Endothelial cell of umbilical vein (primary cell): ENCODE measurements around the gene CHD9. TPM values are rescaled to one million over a fixed set of nuclear protein-coding genes. Genes with fewer than 3 reads are reported as not detected.

Experiments used
- BruUV-seq: library from RNA; stranded (reverse); fragments of 400-500 nt; replicated peaks from 2 replicates; lab custom pipeline; 2021; lab: Mats Ljungman, UMichigan
- CTCF ChIA-PET: fragments of 300-600, 350-600 bp; sonication (Branson Sonifier 250); formaldehyde crosslinking; loops from one replicate; lab custom pipeline; 2021; ENCODE audit warnings: antibody characterized with exemption, inconsistent platforms; lab: Charles Lee
- POLR2A ChIA-PET: fragments of 300-600, 350-600 bp; sonication (Branson Sonifier 250); formaldehyde crosslinking; loops from one replicate; lab custom pipeline; 2021; ENCODE audit warnings: antibody characterized with exemption, inconsistent platforms; lab: Charles Lee
- DNase-seq: peaks from one replicate; pipeline ENCODE4 v3.0.0-alpha.2; 2011; ENCODE audit warnings: low read depth, low spot score
- FAIRE-seq: peaks from 2 replicates; lab custom pipeline; 2011; peaks lifted over from hg19 to GRCh38; lab: Jason Lieb, UNC
- H2AFZ ChIP-seq: 2 replicates; pipeline ENCODE4 v1.6.0; 2012; ENCODE audit warnings: low read depth, low read length, control low read depth, inconsistent platforms
- H3K27ac ChIP-seq: 2 replicates; pipeline ENCODE4 v1.5.1; 2011; ENCODE audit warnings: low read depth, mild to moderate bottlenecking, control low read depth, low read length, moderate library complexity; ENCODE audit not compliant: insufficient read depth
- H3K27me3 ChIP-seq, 2 experiments: 2 replicates each; pipeline versions ENCODE4 v1.6.0 to v1.6.1; 2011; ENCODE audit warnings: low read length in 2 of 2, mixed read lengths in 1 of 2; ENCODE audit not compliant: control insufficient read depth in 2 of 2, insufficient read depth in 2 of 2
- H3K36me3 ChIP-seq, 2 experiments: 2 replicates in 1 of 2; 3 replicates in 1 of 2; pipeline ENCODE4 v1.5.1; 2011; ENCODE audit warnings: low read length in 2 of 2, mild to moderate bottlenecking in 1 of 2, moderate library complexity in 1 of 2; ENCODE audit not compliant: control insufficient read depth in 2 of 2, insufficient read depth in 2 of 2; ENCODE audit errors: extremely low read depth in 1 of 2
- H3K4me1 ChIP-seq: 3 replicates; pipeline ENCODE4 v1.5.1; 2011; ENCODE audit warnings: mild to moderate bottlenecking, low read length; ENCODE audit not compliant: control insufficient read depth, insufficient read depth; ENCODE audit errors: extremely low read depth
- H3K4me2 ChIP-seq: 2 replicates; pipeline ENCODE4 v1.6.1; 2011; ENCODE audit warnings: low read length, control low read depth, mixed read lengths; ENCODE audit not compliant: insufficient read depth
- H3K4me3 ChIP-seq, 3 experiments: fragments of 200-600 bp in 1 of 3; sonication (generic), shearing (Covaris generic) in 1 of 3; replicated peaks in 1 of 3; 2 replicates each; pipeline ENCODE4 v1.5.1; 2011 to 2016; ENCODE audit warnings: control low read depth in 3 of 3, low read length in 3 of 3, mild to moderate bottlenecking in 2 of 3, inconsistent platforms in 1 of 3, low read depth in 1 of 3, moderate library complexity in 1 of 3; ENCODE audit not compliant: insufficient read depth in 1 of 3
- H3K79me2 ChIP-seq: 2 replicates; pipeline ENCODE4 v1.6.0; 2012; ENCODE audit warnings: low read length, inconsistent platforms; ENCODE audit not compliant: control insufficient read depth, insufficient read depth
- H3K9ac ChIP-seq: replicated peaks from 2 replicates; pipeline ENCODE3; 2011; ENCODE audit warnings: low read length, control low read depth; ENCODE audit not compliant: insufficient read depth; ENCODE audit errors: extremely low read depth
- H3K9me1 ChIP-seq: replicated peaks from 3 replicates; pipeline ENCODE4 v1.6.0; 2011; ENCODE audit warnings: mild to moderate bottlenecking, low read length; ENCODE audit not compliant: control insufficient read depth, insufficient read depth; ENCODE audit errors: extremely low read depth
- H3K9me3 ChIP-seq: replicated peaks from 2 replicates; pipeline ENCODE4 v1.5.1; 2012; ENCODE audit warnings: low read length, inconsistent platforms; ENCODE audit not compliant: control insufficient read depth, insufficient read depth
- H4K20me1 ChIP-seq: replicated peaks from 2 replicates; pipeline ENCODE3; 2011; ENCODE audit warnings: mild to moderate bottlenecking, low read length; ENCODE audit not compliant: control insufficient read depth, insufficient read depth; ENCODE audit errors: extremely low read depth
- CTCF ChIP-seq, 2 donors: IDR thresholded peaks; 1 replicate in 1 of 2; 2 replicates in 1 of 2; pipeline ENCODE4 v1.5.1; 2011; ENCODE audit warnings: low read length in 2 of 2, mild to moderate bottlenecking in 2 of 2, moderate library complexity in 2 of 2, control low read depth in 1 of 2, inconsistent platforms in 1 of 2, low read depth in 1 of 2; ENCODE audit not compliant: insufficient read depth in 1 of 2; ENCODE audit errors: extremely low read depth in 1 of 2
- EZH2 ChIP-seq: IDR thresholded peaks from 2 replicates; pipeline ENCODE4 v1.6.1; 2012; ENCODE audit warnings: borderline replicate concordance, low read depth, mild to moderate bottlenecking, moderate library complexity, low read length, inconsistent platforms; ENCODE audit not compliant: severe bottlenecking
- GATA2 ChIP-seq: IDR thresholded peaks from 2 replicates; pipeline ENCODE4 v1.7.0; 2011; ENCODE audit warnings: low read depth, mild to moderate bottlenecking, moderate library complexity, mixed read lengths, low read length; ENCODE audit not compliant: insufficient read length, insufficient read depth
- JUN ChIP-seq: IDR thresholded peaks from 2 replicates; pipeline ENCODE4 v1.6.1; 2011; ENCODE audit warnings: borderline replicate concordance, low read depth; ENCODE audit not compliant: insufficient read length, insufficient read depth
- MAX ChIP-seq: IDR thresholded peaks from 2 replicates; pipeline ENCODE4 v1.6.1; 2011; ENCODE audit not compliant: insufficient read depth, insufficient read length
- POLR2A ChIP-seq: IDR thresholded peaks from 2 replicates; pipeline ENCODE4 v1.6.1; 2012; ENCODE audit warnings: low read depth, mild to moderate bottlenecking, control low read depth, low read length
- POLR2AphosphoS5 ChIP-seq: IDR thresholded peaks from 2 replicates; pipeline ENCODE4 v1.6.1; 2012; ENCODE audit warnings: low read depth, mild to moderate bottlenecking, control low read depth, low read length, moderate library complexity; ENCODE audit not compliant: insufficient read depth
- dilution Hi-C: fragments of 300-500 bp; cut with MboI; formaldehyde crosslinking; loops from one replicate; pipeline ENCODE4 v1.15.0; 2019; ENCODE audit warnings: low sequenced_read_pairs; ENCODE audit not compliant: extremely low pct_ligation_motif_present
- intact Hi-C: fragments of 100-400 bp; cut with micrococcal nuclease; formaldehyde crosslinking; loops from one replicate; pipeline ENCODE4 v1.10.0; 2022
- polyA plus RNA-seq, 4 experiments: library from polyadenylated mRNA; depleted of rRNA in 3 of 4; stranded (reverse) in 3 of 4; unstranded in 1 of 4; fragments of >200 nt; gene quantifications; 2 replicates each; pipeline versions ENCODE4 v1.2.1 to v1.2.3, GENCODE V29; 2011 to 2012; ENCODE audit warnings: missing spikeins in 1 of 4
- total RNA-seq: library from RNA; stranded (reverse); gene quantifications from 2 replicates; pipeline ENCODE4 v1.2.3, GENCODE V29; 2021

The CHD9 gene
- total and polyA plus RNA-seq, 2 donors (not counting 3 experiments of a cell fraction or from before 2014, with no cell fraction given) = 9.9 to 59.2 TPM

GRCh38 chr16:53220585-53220984 lies 165.8 kb downstream of the CHD9 start:
- Histone ChIP-seq H3K4me3 (peak overlapping the region in 1 of 3 experiments; percentile 49), H2AFZ (no peak overlapping the region), H4K20me1 (peaks cover under 1% of the 10 kb centered on the region), H3K79me2 (peaks cover 61% of the 10 kb centered on the region), H3K9me3 (no peaks in the 10 kb centered on the region), H3K36me3 (peaks cover 2 to 4% of the 10 kb centered on the region in 2 experiments), H3K9me1 (peaks cover 2% of the 10 kb centered on the region), H3K9ac (peak overlapping the region; percentile 69), H3K27ac (peak overlapping the region; percentile 91), H3K4me1 (peaks cover 37% of the 10 kb centered on the region), H3K27me3 (no peaks in the 10 kb centered on the region), H3K4me2 (peak overlapping the region; percentile 98)
- dilution Hi-C loops = no loop called here
- TF ChIP-seq JUN = no peak
- peak; percentile 42 to 46 for TF ChIP-seq CTCF (IDR thresholded peaks at IDR 0.05; ENCODE audit: extremely low read depth in 1 of 2, insufficient read depth in 1 of 2, low read depth in 1 of 2, low read length in 2 of 2)
- ChIA-PET POLR2A (interaction anchor here (0.5 to 1.7 kb wide), 2 partner anchors 9 to 14 kb away, joined by 3 to 4 read pairs; no protein-coding TSS in a partner anchor), CTCF (interaction anchor here (0.9 to 3.9 kb wide), 20 partner anchors 12 to 1029 kb away, joined by 3 to 61 read pairs (median 4); partner anchors contain the start of genes CHD9 and CHD9NB)
- FAIRE-seq = no peak
- no TSS peak for BruUV-seq
- intact Hi-C loops = loop anchor here (1.0 kb wide), 1 partner anchor 165 kb away; no protein-coding TSS in a partner anchor
- DNase-seq = peak; percentile 71

DNA sequence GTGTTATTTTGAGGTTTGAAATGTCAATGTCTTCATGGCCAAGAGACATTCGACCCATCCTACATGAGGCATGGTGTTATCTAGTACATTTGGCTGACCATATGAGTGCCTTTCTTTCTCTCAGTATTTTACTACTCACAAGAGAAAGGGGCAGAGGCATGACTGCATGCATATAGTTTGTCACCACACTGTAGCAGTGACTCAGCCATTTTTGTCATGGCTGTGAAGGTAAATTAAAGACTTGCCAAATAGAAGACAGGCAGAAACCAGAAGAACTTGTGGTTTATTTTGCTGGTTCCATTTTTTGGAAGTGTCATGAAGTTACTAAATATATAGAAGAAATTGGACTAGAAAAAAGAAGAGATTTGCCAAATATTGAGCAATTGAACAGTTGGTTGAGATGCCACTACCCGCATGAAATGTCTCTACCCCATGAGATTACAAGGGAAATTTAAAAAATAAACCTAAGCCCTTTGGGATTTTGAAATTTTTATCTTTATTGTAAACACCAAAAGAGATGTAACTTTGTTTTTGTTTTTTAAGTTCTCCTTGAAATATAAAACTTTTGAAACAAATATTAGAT lies 170.3 kb downstream of the CHD9 start:
- Histone ChIP-seq H3K9me3 (no peaks in the 10 kb centered on the region), H3K4me3 (no peak overlapping the region), H3K9me1 (peaks cover 2% of the 10 kb centered on the region), H3K79me2 (peaks cover 27% of the 10 kb centered on the region), H3K9ac (no peak overlapping the region), H3K27me3 (no peaks in the 10 kb centered on the region), H3K4me2 (no peak overlapping the region), H2AFZ (no peak overlapping the region), H3K27ac (no peak overlapping the region), H4K20me1 (no peaks in the 10 kb centered on the region), H3K36me3 (peaks cover 5 to 9% of the 10 kb centered on the region in 2 experiments), H3K4me1 (peaks cover 18% of the 10 kb centered on the region)
- ChIA-PET POLR2A (no interaction called here), CTCF (no interaction called here)
- DNase-seq (no peak), FAIRE-seq (no peak)
- TF ChIP-seq EZH2 (no peak), POLR2AphosphoS5 (no peak), POLR2A (no peak), MAX (no peak), GATA2 (no peak)
- intact Hi-C loops (no loop called here), dilution Hi-C loops (no loop called here)
- no TSS peak for BruUV-seq
